ENCODE data around the gene PTPRE. TPM values are rescaled to one million over a fixed set of nuclear protein-coding genes. Genes with fewer than 3 reads are reported as not detected.

PTPRE gene
- total RNA-seq, 1 experiment from 2014 or later: 11.6 TPM

- Histone ChIP-seq H3K9me3 (ENCODE audit: low read depth, low read length, poor library complexity, severe bottlenecking) (no peaks in the 10 kb centered on the region), H3K27ac (ENCODE audit: low read depth, low read length, poor library complexity, severe bottlenecking) (no peak overlapping the region), H3K27me3 (replicated peaks; ENCODE audit: insufficient read depth, low read depth, low read length, poor library complexity) (no peaks in the 10 kb centered on the region), H3K36me3 (ENCODE audit: insufficient read depth, low read length, poor library complexity, severe bottlenecking) (no peaks in the 10 kb centered on the region), H3K4me1 (ENCODE audit: insufficient read depth, low read length, poor library complexity, severe bottlenecking) (no peaks in the 10 kb centered on the region), H3K4me3 (ENCODE audit: low read depth, low read length, poor library complexity, severe bottlenecking) (no peak overlapping the region)
- POLR2A ChIA-PET (ENCODE audit: low non-redundant PET): no interaction called here
- intact Hi-C loops (cut with micrococcal nuclease; ENCODE audit: unreplicated experiment): no loop called here
- BruUV-seq (replicated peaks): no TSS peak
- TF ChIP-seq CTCF (conservative IDR thresholded peaks at IDR 0.05; ENCODE audit: low read depth, low read length) (no peak), EZH2 (IDR thresholded peaks at IDR 0.05; ENCODE audit: borderline replicate concordance, low read depth, low read length, poor library complexity, severe bottlenecking) (no peak)
- CTCF ChIA-PET: no interaction called here
- DNase-seq (ENCODE audit: low spot score): no peak
These were observed 35.9 kb downstream of the PTPRE start for GRCh38 chr10:127942811-127943210.

GRCh38 chr10:127943336-127943910 is 36.5 kb downstream of the PTPRE start:
- no peak overlapping the region for H3K27ac ChIP-seq (ENCODE audit: low read depth, low read length, poor library complexity, severe bottlenecking)
- ChIA-PET POLR2A (ENCODE audit: low non-redundant PET) (no interaction called here), CTCF (no interaction called here)
- H3K4me1 ChIP-seq (ENCODE audit: insufficient read depth, low read length, poor library complexity, severe bottlenecking): no peaks in the 10 kb centered on the region
- no peak for DNase-seq (ENCODE audit: low spot score)
- H3K36me3 ChIP-seq (ENCODE audit: insufficient read depth, low read length, poor library complexity, severe bottlenecking): no peaks in the 10 kb centered on the region
- TF ChIP-seq CTCF (conservative IDR thresholded peaks at IDR 0.05; ENCODE audit: low read depth, low read length) (no peak), EZH2 (IDR thresholded peaks at IDR 0.05; ENCODE audit: borderline replicate concordance, low read depth, low read length, poor library complexity, severe bottlenecking) (no peak)
- H3K4me3 ChIP-seq (ENCODE audit: low read depth, low read length, poor library complexity, severe bottlenecking): no peak overlapping the region
- no TSS peak for BruUV-seq (replicated peaks)
- no peaks in the 10 kb centered on the region for H3K9me3 ChIP-seq (ENCODE audit: low read depth, low read length, poor library complexity, severe bottlenecking)
- intact Hi-C loops (cut with micrococcal nuclease; ENCODE audit: unreplicated experiment): no loop called here
- H3K27me3 ChIP-seq (replicated peaks; ENCODE audit: insufficient read depth, low read depth, low read length, poor library complexity): no peaks in the 10 kb centered on the region

- H3K36me3 ChIP-seq (ENCODE audit: insufficient read depth, low read length, poor library complexity, severe bottlenecking): no peaks in the 10 kb centered on the region
- intact Hi-C loops (cut with micrococcal nuclease; ENCODE audit: unreplicated experiment): no loop called here
- ChIA-PET CTCF (no interaction called here), POLR2A (ENCODE audit: low non-redundant PET) (no interaction called here)
- H3K9me3 ChIP-seq (ENCODE audit: low read depth, low read length, poor library complexity, severe bottlenecking): no peaks in the 10 kb centered on the region
- H3K27me3 ChIP-seq (replicated peaks; ENCODE audit: insufficient read depth, low read depth, low read length, poor library complexity): no peaks in the 10 kb centered on the region
- BruUV-seq (replicated peaks): no TSS peak
- no peaks in the 10 kb centered on the region for H3K4me1 ChIP-seq (ENCODE audit: insufficient read depth, low read length, poor library complexity, severe bottlenecking)
- DNase-seq (ENCODE audit: low spot score): no peak
- H3K27ac ChIP-seq (ENCODE audit: low read depth, low read length, poor library complexity, severe bottlenecking): no peak overlapping the region
- no peak overlapping the region for H3K4me3 ChIP-seq (ENCODE audit: low read depth, low read length, poor library complexity, severe bottlenecking)
- TF ChIP-seq EZH2 (IDR thresholded peaks at IDR 0.05; ENCODE audit: borderline replicate concordance, low read depth, low read length, poor library complexity, severe bottlenecking): no peak
- no peak for TF ChIP-seq CTCF (conservative IDR thresholded peaks at IDR 0.05; ENCODE audit: low read depth, low read length)
These were observed 37.4 kb downstream of the PTPRE start for GRCh38 chr10:127944256-127944655.

Measured in A673 (cell line).